Measurements from ENCODE around the gene C14orf132. TPM values are rescaled to one million over a fixed set of nuclear protein-coding genes. Genes with fewer than 3 reads are reported as not detected.
A peak's percentile ranks its signal among the peaks of the same experiment; 100 is the strongest.

Gene C14orf132
- total RNA-seq, 1 experiment from 2014 or later: 1.3 TPM

DNA sequence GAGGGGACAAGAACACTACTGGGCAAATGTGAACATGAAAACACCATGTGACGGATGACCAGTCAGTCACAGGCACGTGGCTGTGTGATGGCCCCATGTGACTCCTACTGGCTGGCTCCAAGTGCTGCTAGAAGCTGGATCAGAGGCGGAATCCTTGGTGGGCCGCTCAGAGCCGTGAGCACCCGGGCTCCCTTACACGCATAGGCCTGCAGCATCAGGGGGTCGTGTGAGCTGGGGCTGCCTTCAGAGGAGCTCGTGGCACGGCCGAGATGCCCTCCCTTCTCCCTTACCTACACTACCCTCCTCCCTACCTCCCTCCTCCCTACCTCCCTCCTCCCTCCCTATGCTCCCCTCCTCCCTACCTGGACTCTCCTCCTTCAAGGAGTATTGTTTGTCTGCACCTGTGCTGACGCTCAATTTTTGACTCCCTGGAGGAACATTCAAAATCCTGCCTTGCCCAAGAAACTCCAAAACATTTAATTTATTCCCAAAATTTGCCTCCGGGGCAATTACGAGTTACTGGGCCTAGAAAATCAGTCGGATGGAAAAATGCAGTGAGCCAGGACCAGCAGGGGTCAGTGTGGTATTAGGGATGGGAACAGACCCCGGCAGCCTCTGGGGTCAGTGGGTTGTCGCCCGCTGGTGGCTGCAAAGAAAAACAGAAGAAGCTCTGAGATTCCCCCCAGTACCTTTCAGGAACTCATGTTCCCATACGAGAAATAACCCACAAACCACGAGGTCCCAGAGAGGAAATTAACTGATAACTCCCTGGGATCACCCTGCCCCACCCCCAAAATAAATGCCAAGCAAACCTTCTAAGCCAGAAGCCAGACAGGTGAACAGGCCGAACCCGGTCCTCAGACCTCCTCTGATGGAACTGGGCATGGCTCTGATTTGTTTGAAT lies 61.3 kb downstream of the C14orf132 start:
- Mint-ChIP-seq H3K9me3 (ENCODE audit: low read depth, unreplicated experiment) (no peaks in the 10 kb centered on the region), H3K27ac (ENCODE audit: unreplicated experiment) (no peak overlapping the region), H3K4me3 (ENCODE audit: low read depth, unreplicated experiment) (no peak overlapping the region), H3K27me3 (ENCODE audit: unreplicated experiment) (peaks cover 12% of the 10 kb centered on the region), H3K4me1 (ENCODE audit: low read depth, unreplicated experiment) (peaks cover 6% of the 10 kb centered on the region), H3K36me3 (ENCODE audit: insufficient read depth, unreplicated experiment) (no peaks in the 10 kb centered on the region)
- BruUV-seq (replicated peaks): no TSS peak
- intact Hi-C loops (cut with micrococcal nuclease; ENCODE audit: unreplicated experiment): loop anchor here (1.0 to 10.0 kb wide), 3 partner anchors 104 to 324 kb away; partner anchors contain the start of gene BDKRB2
- DNase-seq: peak; percentile 88
- TF ChIP-seq, protein P1, sequence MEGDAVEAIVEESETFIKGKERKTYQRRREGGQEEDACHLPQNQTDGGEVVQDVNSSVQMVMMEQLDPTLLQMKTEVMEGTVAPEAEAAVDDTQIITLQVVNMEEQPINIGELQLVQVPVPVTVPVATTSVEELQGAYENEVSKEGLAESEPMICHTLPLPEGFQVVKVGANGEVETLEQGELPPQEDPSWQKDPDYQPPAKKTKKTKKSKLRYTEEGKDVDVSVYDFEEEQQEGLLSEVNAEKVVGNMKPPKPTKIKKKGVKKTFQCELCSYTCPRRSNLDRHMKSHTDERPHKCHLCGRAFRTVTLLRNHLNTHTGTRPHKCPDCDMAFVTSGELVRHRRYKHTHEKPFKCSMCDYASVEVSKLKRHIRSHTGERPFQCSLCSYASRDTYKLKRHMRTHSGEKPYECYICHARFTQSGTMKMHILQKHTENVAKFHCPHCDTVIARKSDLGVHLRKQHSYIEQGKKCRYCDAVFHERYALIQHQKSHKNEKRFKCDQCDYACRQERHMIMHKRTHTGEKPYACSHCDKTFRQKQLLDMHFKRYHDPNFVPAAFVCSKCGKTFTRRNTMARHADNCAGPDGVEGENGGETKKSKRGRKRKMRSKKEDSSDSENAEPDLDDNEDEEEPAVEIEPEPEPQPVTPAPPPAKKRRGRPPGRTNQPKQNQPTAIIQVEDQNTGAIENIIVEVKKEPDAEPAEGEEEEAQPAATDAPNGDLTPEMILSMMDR (IDR thresholded peaks at IDR 0.05; ENCODE audit: unreplicated experiment): peak; percentile 90
- CTCF ChIA-PET: interaction anchor here (0.6 to 1.3 kb wide), 11 partner anchors 35 to 316 kb away, joined by 3 to 26 read pairs (median 5); partner anchors contain the start of gene BDKRB2

DNA sequence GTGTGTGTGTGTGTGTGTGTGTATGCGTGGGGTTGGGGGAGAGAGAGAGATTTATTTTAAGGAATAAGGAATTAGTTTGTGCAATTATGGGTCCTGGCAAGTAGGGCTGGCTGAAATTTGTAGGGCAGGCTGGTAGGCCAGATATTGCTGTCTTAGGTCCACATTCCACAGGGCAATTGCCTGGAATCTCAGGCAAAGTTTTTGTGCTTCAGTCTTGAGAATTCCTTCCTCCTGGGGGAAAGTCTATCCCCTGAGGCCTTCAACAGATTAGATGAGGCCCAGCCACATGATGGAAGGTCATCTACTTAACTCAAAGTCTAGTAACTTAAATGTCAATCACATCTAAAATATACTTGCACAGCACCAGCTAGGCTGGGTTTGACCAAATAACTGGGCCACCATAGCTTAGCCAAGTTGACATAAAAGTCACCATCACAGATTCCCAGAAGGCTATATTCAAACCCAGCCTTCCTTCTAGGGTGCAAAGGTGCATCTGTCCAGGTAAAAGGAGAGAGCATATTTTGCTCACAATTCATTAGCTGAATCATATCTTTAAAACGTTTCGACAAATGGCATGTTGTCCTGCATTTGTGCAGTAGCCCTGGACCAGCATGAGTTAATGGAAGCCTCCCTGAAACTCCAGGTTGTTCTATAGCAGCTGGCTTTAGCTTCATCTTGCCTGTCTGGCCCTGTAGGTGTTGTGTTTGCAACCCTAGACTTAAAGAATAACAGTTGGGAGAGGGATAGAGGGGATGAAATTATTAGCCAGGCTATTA lies 63.1 kb downstream of the C14orf132 start:
- H3K9me3 Mint-ChIP-seq (ENCODE audit: low read depth, unreplicated experiment): no peaks in the 10 kb centered on the region
- intact Hi-C loops (cut with micrococcal nuclease; ENCODE audit: unreplicated experiment): loop anchor here (10.0 kb wide), 1 partner anchor 103 kb away; the partner anchor contains the start of gene BDKRB2
- CTCF ChIA-PET: interaction anchor here (0.6 to 1.0 kb wide), 2 partner anchors 167 to 170 kb away, joined by 3 read pairs; no protein-coding TSS in a partner anchor
- H3K36me3 Mint-ChIP-seq (ENCODE audit: insufficient read depth, unreplicated experiment): no peaks in the 10 kb centered on the region
- DNase-seq: no peak
- TF ChIP-seq, protein P1 (IDR thresholded peaks at IDR 0.05; ENCODE audit: unreplicated experiment): no peak
- H3K27me3 Mint-ChIP-seq (ENCODE audit: unreplicated experiment): peaks cover 14% of the 10 kb centered on the region
- peaks cover 8% of the 10 kb centered on the region for H3K4me1 Mint-ChIP-seq (ENCODE audit: low read depth, unreplicated experiment)
- no peak overlapping the region for H3K4me3 Mint-ChIP-seq (ENCODE audit: low read depth, unreplicated experiment)
- H3K27ac Mint-ChIP-seq (ENCODE audit: unreplicated experiment): no peak overlapping the region
- no TSS peak for BruUV-seq (replicated peaks)

GRCh38 chr14:96103075-96103474 lies 63.9 kb downstream of the C14orf132 start:
- intact Hi-C loops (cut with micrococcal nuclease; ENCODE audit: unreplicated experiment): loop anchor here (10.0 kb wide), 1 partner anchor 102 kb away; the partner anchor contains the start of gene BDKRB2
- peaks cover 8% of the 10 kb centered on the region for H3K4me1 Mint-ChIP-seq (ENCODE audit: low read depth, unreplicated experiment)

More at GRCh38 chr14:96103075-96103474, 63.9 kb downstream of the C14orf132 start:
- no TSS peak for BruUV-seq (replicated peaks)
- H3K27ac Mint-ChIP-seq (ENCODE audit: unreplicated experiment): no peak overlapping the region
- CTCF ChIA-PET: interaction anchor here (1.0 kb wide), 1 partner anchor 166 kb away, joined by 3 read pairs; no protein-coding TSS in a partner anchor
- DNase-seq: no peak
- no peaks in the 10 kb centered on the region for H3K36me3 Mint-ChIP-seq (ENCODE audit: insufficient read depth, unreplicated experiment)
- TF ChIP-seq, protein P1 (IDR thresholded peaks at IDR 0.05; ENCODE audit: unreplicated experiment): no peak
- no peaks in the 10 kb centered on the region for H3K9me3 Mint-ChIP-seq (ENCODE audit: low read depth, unreplicated experiment)
- peaks cover 16% of the 10 kb centered on the region for H3K27me3 Mint-ChIP-seq (ENCODE audit: unreplicated experiment)
- no peak overlapping the region for H3K4me3 Mint-ChIP-seq (ENCODE audit: low read depth, unreplicated experiment)
